ENCODE measurements around the gene YBEY. TPM values are rescaled to one million over a fixed set of nuclear protein-coding genes. Genes with fewer than 3 reads are reported as not detected.

The YBEY gene
- polyA plus RNA-seq, 3 donors = 4.1 to 8.6 (median 5.2) TPM

DNA sequence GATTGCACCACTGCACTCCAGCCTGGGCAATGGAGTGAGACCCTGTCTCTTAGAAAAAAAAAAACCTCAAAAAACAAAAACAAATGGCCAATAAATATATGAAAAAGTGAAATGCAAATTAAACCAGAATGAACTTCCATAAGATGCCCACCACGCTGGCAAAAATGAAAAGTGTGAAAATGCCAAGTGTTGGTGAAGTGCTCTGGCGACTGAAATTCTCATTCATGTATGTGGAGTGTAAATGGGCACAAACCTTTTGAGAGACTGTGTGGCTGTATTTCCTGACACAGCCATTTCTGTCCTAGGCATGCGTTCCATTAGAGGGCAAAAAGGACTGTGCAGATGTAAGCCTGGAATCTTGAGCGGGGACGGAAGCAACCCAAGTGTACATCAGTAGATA lies 18.3 kb downstream of the YBEY start:
- peaks cover 26 to 71% of the 10 kb centered on the region in 2 donors for H3K36me3 ChIP-seq (replicated peaks in 1 of 2; ENCODE audit: control insufficient read depth in 1 of 2, insufficient read depth in 2 of 2, low read length in 2 of 2)
- Mint-ChIP-seq H3K36me3 (peaks cover 41 to 85% of the 10 kb centered on the region in 2 donors), H3K27ac (no peak overlapping the region), H3K9me3 (peaks cover 0 to 2% (median 0%) of the 10 kb centered on the region in 7 donors), H3K4me1 (no peaks in the 10 kb centered on the region), H3K4me3 (no peak overlapping the region), H3K27me3 (ENCODE audit: low read depth in 3 of 3) (peaks cover 0 to 5% (median 0%) of the 10 kb centered on the region in 3 donors)
- H3K9ac ChIP-seq (ENCODE audit: insufficient read depth, low read length, poor library complexity, severe bottlenecking) = no peak overlapping the region
- H2AFZ ChIP-seq (ENCODE audit: insufficient read depth, low read depth, low read length, poor library complexity, severe bottlenecking) = no peak overlapping the region
- H3K9me3 ChIP-seq (replicated peaks in 1 of 2; ENCODE audit: control insufficient read depth in 1 of 2, insufficient read depth in 1 of 2, low read length in 2 of 2) = no peaks in the 10 kb centered on the region
- no peak overlapping the region for H3K27ac ChIP-seq (ENCODE audit: low read depth in 1 of 2, low read length in 2 of 2)
- no peaks in the 10 kb centered on the region for H4K20me1 ChIP-seq (ENCODE audit: insufficient read depth, low read length)
- no peak overlapping the region for H3K4me3 ChIP-seq (replicated peaks in 1 of 3; ENCODE audit: low read depth in 2 of 3, low read length in 3 of 3)
- no peaks in the 10 kb centered on the region for H3K27me3 ChIP-seq (ENCODE audit: control insufficient read depth in 2 of 2, insufficient read depth in 2 of 2, low read length in 2 of 2)
- intact Hi-C loops (cut with micrococcal nuclease) = no loop called here
- H3K4me2 ChIP-seq (replicated peaks; ENCODE audit: extremely low read depth, low read length, poor library complexity, severe bottlenecking) = no peak overlapping the region
- H3K4me1 ChIP-seq (ENCODE audit: control insufficient read depth in 1 of 2, insufficient read depth in 2 of 2, low read length in 2 of 2) = no peaks in the 10 kb centered on the region
- H3K79me2 ChIP-seq (ENCODE audit: insufficient read depth, low read length) = no peaks in the 10 kb centered on the region
- WGBS (ENCODE audit: insufficient coverage) = 100% methylated on average over 4 of the region's 5 CpGs
- no peak for DNase-seq
- TF ChIP-seq, protein P1, sequence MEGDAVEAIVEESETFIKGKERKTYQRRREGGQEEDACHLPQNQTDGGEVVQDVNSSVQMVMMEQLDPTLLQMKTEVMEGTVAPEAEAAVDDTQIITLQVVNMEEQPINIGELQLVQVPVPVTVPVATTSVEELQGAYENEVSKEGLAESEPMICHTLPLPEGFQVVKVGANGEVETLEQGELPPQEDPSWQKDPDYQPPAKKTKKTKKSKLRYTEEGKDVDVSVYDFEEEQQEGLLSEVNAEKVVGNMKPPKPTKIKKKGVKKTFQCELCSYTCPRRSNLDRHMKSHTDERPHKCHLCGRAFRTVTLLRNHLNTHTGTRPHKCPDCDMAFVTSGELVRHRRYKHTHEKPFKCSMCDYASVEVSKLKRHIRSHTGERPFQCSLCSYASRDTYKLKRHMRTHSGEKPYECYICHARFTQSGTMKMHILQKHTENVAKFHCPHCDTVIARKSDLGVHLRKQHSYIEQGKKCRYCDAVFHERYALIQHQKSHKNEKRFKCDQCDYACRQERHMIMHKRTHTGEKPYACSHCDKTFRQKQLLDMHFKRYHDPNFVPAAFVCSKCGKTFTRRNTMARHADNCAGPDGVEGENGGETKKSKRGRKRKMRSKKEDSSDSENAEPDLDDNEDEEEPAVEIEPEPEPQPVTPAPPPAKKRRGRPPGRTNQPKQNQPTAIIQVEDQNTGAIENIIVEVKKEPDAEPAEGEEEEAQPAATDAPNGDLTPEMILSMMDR (IDR thresholded peaks at IDR 0.05) = no peak

DNA sequence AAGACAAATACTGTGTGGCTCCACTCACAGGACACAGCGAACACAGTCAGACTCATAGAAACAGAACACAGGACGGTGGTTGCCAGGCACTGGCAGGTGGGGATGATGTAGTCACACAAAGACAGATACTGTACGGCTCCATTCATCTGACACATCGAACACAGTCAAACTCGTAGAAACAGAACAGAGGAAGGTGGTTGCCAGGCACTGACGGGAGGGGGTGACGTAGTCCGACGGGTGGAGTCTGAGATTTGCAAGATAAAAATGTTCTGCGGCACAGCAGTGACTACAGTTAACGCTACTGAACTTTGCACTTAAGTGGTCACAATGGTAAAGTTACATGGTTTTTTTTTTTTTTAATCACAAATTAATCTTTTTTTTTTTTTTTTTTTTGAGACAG lies 18.8 kb downstream of the YBEY start:
- Mint-ChIP-seq H3K27me3 (ENCODE audit: low read depth in 3 of 3) (peaks cover 0 to 2% (median 0%) of the 10 kb centered on the region in 3 donors), H3K36me3 (peaks cover 38 to 83% of the 10 kb centered on the region in 2 donors), H3K4me3 (no peak overlapping the region), H3K4me1 (no peaks in the 10 kb centered on the region), H3K9me3 (peaks cover 0 to 1% (median 0%) of the 10 kb centered on the region in 7 donors), H3K27ac (peak overlapping the region in 2 of 7 donors; percentile 14 to 66)
- Histone ChIP-seq H3K36me3 (replicated peaks in 1 of 2; ENCODE audit: control insufficient read depth in 1 of 2, insufficient read depth in 2 of 2, low read length in 2 of 2) (peaks cover 26 to 70% of the 10 kb centered on the region in 2 donors), H3K27me3 (ENCODE audit: control insufficient read depth in 2 of 2, insufficient read depth in 2 of 2, low read length in 2 of 2) (no peaks in the 10 kb centered on the region), H3K27ac (ENCODE audit: low read depth in 1 of 2, low read length in 2 of 2) (no peak overlapping the region), H3K4me3 (replicated peaks in 1 of 3; ENCODE audit: low read depth in 2 of 3, low read length in 3 of 3) (no peak overlapping the region), H4K20me1 (ENCODE audit: insufficient read depth, low read length) (no peaks in the 10 kb centered on the region), H3K4me1 (ENCODE audit: control insufficient read depth in 1 of 2, insufficient read depth in 2 of 2, low read length in 2 of 2) (no peaks in the 10 kb centered on the region), H3K9me3 (replicated peaks in 1 of 2; ENCODE audit: control insufficient read depth in 1 of 2, insufficient read depth in 1 of 2, low read length in 2 of 2) (no peaks in the 10 kb centered on the region), H3K79me2 (ENCODE audit: insufficient read depth, low read length) (no peaks in the 10 kb centered on the region), H3K4me2 (replicated peaks; ENCODE audit: extremely low read depth, low read length, poor library complexity, severe bottlenecking) (no peak overlapping the region), H3K9ac (ENCODE audit: insufficient read depth, low read length, poor library complexity, severe bottlenecking) (no peak overlapping the region), H2AFZ (ENCODE audit: insufficient read depth, low read depth, low read length, poor library complexity, severe bottlenecking) (no peak overlapping the region)
- 100% methylated on average over 6 of the region's 11 CpGs for WGBS (ENCODE audit: insufficient coverage)
- intact Hi-C loops (cut with micrococcal nuclease) = no loop called here
- TF ChIP-seq, protein P1 (IDR thresholded peaks at IDR 0.05) = no peak
- no peak for DNase-seq

All from CD14-positive monocyte (primary cell).